Measurements from ENCODE around the gene RFPL2. TPM values are rescaled to one million over a fixed set of nuclear protein-coding genes. Genes with fewer than 3 reads are reported as not detected.

Gene RFPL2
- total RNA-seq, 3 donors from 2014 or later = not detected

DNA sequence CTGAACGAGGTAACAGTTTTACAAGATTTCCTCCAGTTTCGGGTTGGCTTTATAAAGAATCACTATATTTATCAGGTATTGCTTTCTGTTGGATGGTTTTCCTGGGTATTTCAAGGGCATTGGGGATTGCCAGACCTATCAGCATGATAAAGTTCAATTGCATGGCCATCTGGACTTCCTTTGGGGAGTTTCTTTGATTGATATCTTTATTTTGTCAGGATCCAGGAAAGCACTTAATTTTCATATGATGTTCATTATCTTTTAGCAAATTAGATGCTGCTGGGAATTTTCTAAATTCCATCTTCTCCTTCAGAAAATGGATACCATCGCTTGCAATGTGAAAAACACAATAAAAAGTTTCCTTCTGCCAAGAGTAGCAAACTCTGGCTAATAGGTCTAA lies 21.2 kb downstream of the RFPL2 start:
- Histone ChIP-seq H3K4me3 (no peak overlapping the region), H3K9me3 (no peaks in the 10 kb centered on the region), H3K4me1 (ENCODE audit: low read depth) (no peaks in the 10 kb centered on the region), H3K36me3 (ENCODE audit: low read depth) (no peaks in the 10 kb centered on the region)
- no peak for TF ChIP-seq CTCF (IDR thresholded peaks at IDR 0.05)
- ATAC-seq = no peak
- DNase-seq = no peak
- intact Hi-C loops (cut with DNase I, micrococcal nuclease) = no loop called here

GRCh38 chr22:32181043-32181442 lies 23.8 kb downstream of the RFPL2 start:
- H3K36me3 ChIP-seq (ENCODE audit: low read depth) = no peaks in the 10 kb centered on the region
- TF ChIP-seq CTCF (IDR thresholded peaks at IDR 0.05) = no peak
- no peaks in the 10 kb centered on the region for H3K4me1 ChIP-seq (ENCODE audit: low read depth)
- intact Hi-C loops (cut with DNase I, micrococcal nuclease) = no loop called here
- no peak for ATAC-seq
- no peak for DNase-seq
- no peaks in the 10 kb centered on the region for H3K9me3 ChIP-seq
- H3K4me3 ChIP-seq = no peak overlapping the region

GRCh38 chr22:32177221-32177765 lies 27.6 kb downstream of the RFPL2 start:
- no peak for ATAC-seq
- intact Hi-C loops (cut with DNase I, micrococcal nuclease) = no loop called here
- no peak overlapping the region for H3K4me3 ChIP-seq
- H3K4me1 ChIP-seq (ENCODE audit: low read depth) = no peaks in the 10 kb centered on the region
- H3K36me3 ChIP-seq (ENCODE audit: low read depth) = no peaks in the 10 kb centered on the region
- DNase-seq = no peak
- no peaks in the 10 kb centered on the region for H3K9me3 ChIP-seq
- TF ChIP-seq CTCF (IDR thresholded peaks at IDR 0.05) = no peak

DNA sequence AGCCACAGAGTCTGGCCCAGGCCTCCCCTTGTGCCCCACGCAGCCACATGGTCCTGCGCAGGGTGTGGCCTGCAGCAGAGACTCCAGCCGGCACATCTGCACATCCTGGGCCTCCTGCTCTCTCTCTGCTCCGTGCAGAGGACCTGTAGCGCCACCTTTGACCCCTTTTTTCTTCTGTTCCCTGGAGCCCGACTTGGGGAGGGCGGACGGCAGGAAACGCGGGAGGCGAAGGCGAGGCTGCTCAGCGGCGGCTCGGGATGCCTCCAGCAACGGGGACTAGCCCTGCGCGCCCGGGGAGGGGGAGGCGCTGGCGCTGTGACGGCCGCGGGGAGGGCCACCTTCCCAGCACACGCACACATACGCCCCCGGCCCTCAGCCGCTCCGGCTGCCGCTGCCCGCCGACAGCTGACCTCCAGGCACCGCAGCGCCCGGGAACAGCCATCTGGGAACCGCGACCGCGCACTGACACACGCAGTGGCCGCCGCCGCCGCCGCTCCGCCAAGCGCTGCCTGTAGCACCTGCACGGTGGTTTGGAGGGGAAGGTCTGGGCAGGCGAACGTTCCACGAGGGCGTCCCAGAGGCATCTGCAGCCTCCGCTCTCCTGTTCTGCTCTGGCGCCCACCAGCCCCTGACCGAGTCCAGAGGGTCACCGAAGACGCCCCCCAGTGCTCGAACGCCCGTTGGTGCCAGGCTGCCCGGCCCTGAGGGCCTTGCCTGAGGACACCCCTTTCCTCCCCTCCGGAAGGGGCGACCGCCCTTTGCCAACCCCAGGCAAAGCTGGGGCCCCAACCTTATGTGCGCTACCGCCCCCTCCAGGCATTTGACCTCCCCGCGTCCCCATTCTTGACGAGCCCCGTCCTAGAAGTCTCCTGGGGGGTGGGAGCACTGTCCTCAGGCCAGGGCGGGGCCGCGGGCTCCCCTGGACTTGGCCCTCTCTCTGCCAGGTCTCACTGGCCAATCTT lies 28.9 kb downstream of the RFPL2 start:
- intact Hi-C loops (cut with DNase I, micrococcal nuclease) = no loop called here
- H3K36me3 ChIP-seq (ENCODE audit: low read depth) = no peaks in the 10 kb centered on the region
- H3K9me3 ChIP-seq = no peaks in the 10 kb centered on the region
- TF ChIP-seq CTCF (IDR thresholded peaks at IDR 0.05) = no peak
- DNase-seq = no peak
- no peak overlapping the region for H3K4me3 ChIP-seq
- no peaks in the 10 kb centered on the region for H3K4me1 ChIP-seq (ENCODE audit: low read depth)
- ATAC-seq = peak; percentile 18

- no peaks in the 10 kb centered on the region for H3K36me3 ChIP-seq (ENCODE audit: low read depth)
These were observed 29.8 kb downstream of the RFPL2 start for GRCh38 chr22:32175115-32175514.

More at GRCh38 chr22:32175115-32175514, 29.8 kb downstream of the RFPL2 start:
- ATAC-seq (no peak), DNase-seq (no peak)
- no peak for TF ChIP-seq CTCF (IDR thresholded peaks at IDR 0.05)
- intact Hi-C loops (cut with DNase I, micrococcal nuclease) = no loop called here
- H3K4me3 ChIP-seq = no peak overlapping the region
- H3K9me3 ChIP-seq = no peaks in the 10 kb centered on the region
- no peaks in the 10 kb centered on the region for H3K4me1 ChIP-seq (ENCODE audit: low read depth)

Measured in mucosa of descending colon (tissue), 3 donors.